C4-2B (cell line): ENCODE results near the gene SLC39A9.
"Not testable (repeated sequence)": the region's sequence is repeated elsewhere in the genome, so short reads cannot be mapped to it uniquely, and the experiment has no call there.

Experiments
- ZFX ChIP-seq: fragments of 450-650 bp; IDR thresholded peaks from 2 replicates; pipeline ENCODE4 v1.6.1; 2017
- TF ChIP-seq, protein P1 (sequence below): fragments of 450-650 bp; conservative IDR thresholded peaks from 2 replicates; pipeline ENCODE4 v1.5.1; 2017; ENCODE audit warnings: mild to moderate bottlenecking

DNA sequence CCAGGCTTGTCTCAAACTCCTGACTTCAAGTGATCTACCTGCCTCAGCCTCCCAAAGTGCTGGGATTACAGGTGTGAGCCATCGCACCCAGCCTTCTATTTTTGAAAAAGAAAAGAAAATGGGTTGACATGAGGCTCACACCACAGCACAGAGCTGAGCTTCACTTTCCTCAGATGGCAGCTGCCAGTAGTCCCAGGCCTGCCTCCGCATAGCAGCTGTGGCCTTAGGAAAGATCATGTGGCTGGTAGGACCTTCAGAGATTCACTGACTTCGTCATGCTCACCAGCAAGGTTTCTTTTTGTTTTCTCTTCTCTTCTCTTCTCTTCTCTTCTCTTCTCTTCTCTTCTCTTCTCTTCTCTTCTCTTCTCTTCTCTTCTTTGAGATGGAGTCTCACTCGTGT is 99.8 kb downstream of the SLC39A9 start:
- TF ChIP-seq, protein P1, sequence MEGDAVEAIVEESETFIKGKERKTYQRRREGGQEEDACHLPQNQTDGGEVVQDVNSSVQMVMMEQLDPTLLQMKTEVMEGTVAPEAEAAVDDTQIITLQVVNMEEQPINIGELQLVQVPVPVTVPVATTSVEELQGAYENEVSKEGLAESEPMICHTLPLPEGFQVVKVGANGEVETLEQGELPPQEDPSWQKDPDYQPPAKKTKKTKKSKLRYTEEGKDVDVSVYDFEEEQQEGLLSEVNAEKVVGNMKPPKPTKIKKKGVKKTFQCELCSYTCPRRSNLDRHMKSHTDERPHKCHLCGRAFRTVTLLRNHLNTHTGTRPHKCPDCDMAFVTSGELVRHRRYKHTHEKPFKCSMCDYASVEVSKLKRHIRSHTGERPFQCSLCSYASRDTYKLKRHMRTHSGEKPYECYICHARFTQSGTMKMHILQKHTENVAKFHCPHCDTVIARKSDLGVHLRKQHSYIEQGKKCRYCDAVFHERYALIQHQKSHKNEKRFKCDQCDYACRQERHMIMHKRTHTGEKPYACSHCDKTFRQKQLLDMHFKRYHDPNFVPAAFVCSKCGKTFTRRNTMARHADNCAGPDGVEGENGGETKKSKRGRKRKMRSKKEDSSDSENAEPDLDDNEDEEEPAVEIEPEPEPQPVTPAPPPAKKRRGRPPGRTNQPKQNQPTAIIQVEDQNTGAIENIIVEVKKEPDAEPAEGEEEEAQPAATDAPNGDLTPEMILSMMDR: not testable (repeated sequence)
- not testable (repeated sequence) for TF ChIP-seq ZFX
